Mesendoderm (in vitro differentiated cells): ENCODE results near the gene AGAP3.

Experiments used
- DNase-seq: peaks from one replicate; pipeline ENCODE4 v3.0.0; 2013
- H2AK5ac ChIP-seq: 2 replicates; pipeline ENCODE4 v1.6.1; 2013; ENCODE audit warnings: low read length, inconsistent platforms
- H2BK120ac ChIP-seq: 2 replicates; pipeline ENCODE4 v1.6.1; 2013; ENCODE audit warnings: low read depth, mild to moderate bottlenecking, low read length, moderate library complexity, mixed read lengths
- H2BK15ac ChIP-seq: replicated peaks from 2 replicates; pipeline ENCODE4 v1.6.1; 2013; ENCODE audit warnings: low read depth, mild to moderate bottlenecking, moderate library complexity
- H2BK5ac ChIP-seq: 2 replicates; pipeline ENCODE4 v1.6.1; 2013; ENCODE audit warnings: low read length, inconsistent platforms
- H3K18ac ChIP-seq: 2 replicates; pipeline ENCODE4 v1.6.1; 2013; ENCODE audit warnings: mild to moderate bottlenecking, low read length, mixed read lengths
- H3K23ac ChIP-seq: one replicate; pipeline ENCODE4 v1.6.1; 2013; ENCODE audit warnings: low read length
- H3K27ac ChIP-seq: 2 replicates; pipeline ENCODE4 v1.5.1; 2013; ENCODE audit warnings: low read depth, mild to moderate bottlenecking, inconsistent platforms, low read length, moderate library complexity
- H3K27me3 ChIP-seq: 2 replicates; pipeline ENCODE4 v1.6.1; 2013; ENCODE audit warnings: low read length, control low read depth, mild to moderate bottlenecking, inconsistent platforms; ENCODE audit not compliant: insufficient read depth, poor library complexity
- H3K36me3 ChIP-seq: 2 replicates; pipeline ENCODE4 v1.6.1; 2013; ENCODE audit warnings: low read length, inconsistent platforms; ENCODE audit not compliant: control insufficient read depth, insufficient read depth
- H3K4ac ChIP-seq: one replicate; pipeline ENCODE4 v1.6.1; 2013; ENCODE audit warnings: low read depth, mild to moderate bottlenecking, low read length, moderate library complexity
- H3K4me1 ChIP-seq: 2 replicates; pipeline ENCODE4 v1.6.1; 2013; ENCODE audit warnings: low read depth, low read length, inconsistent platforms; ENCODE audit not compliant: control insufficient read depth
- H3K4me2 ChIP-seq: 2 replicates; pipeline ENCODE4 v1.6.1; 2013; ENCODE audit warnings: low read length
- H3K4me3 ChIP-seq: 2 replicates; pipeline ENCODE4 v1.5.1; 2013; ENCODE audit warnings: mild to moderate bottlenecking, low read length
- H3K56ac ChIP-seq: one replicate; pipeline ENCODE4 v1.6.1; 2013; ENCODE audit warnings: low read length
- H3K79me1 ChIP-seq: 2 replicates; pipeline ENCODE4 v1.6.1; 2013; ENCODE audit warnings: low read length, inconsistent platforms
- H3K79me2 ChIP-seq: 2 replicates; pipeline ENCODE4 v1.6.1; 2013; ENCODE audit warnings: mild to moderate bottlenecking, low read length; ENCODE audit not compliant: control insufficient read depth, insufficient read depth
- H3K9ac ChIP-seq: 2 replicates; pipeline ENCODE4 v1.6.1; 2013; ENCODE audit warnings: low read length, inconsistent platforms
- H4K5ac ChIP-seq: one replicate; pipeline ENCODE4 v1.6.1; 2013; ENCODE audit warnings: low read length
- H4K8ac ChIP-seq: one replicate; pipeline ENCODE4 v1.6.1; 2013; ENCODE audit warnings: low read depth, mild to moderate bottlenecking, control low read depth, low read length, moderate library complexity
- WGBS: extraction: QIAGEN DNeasy Blood & Tissue Kit; methylation state at CpG from one replicate; pipeline ENCODE4 v1.1.7; 2013; ENCODE audit warnings: low lambda C conversion rate, missing lambda C conversion rate; ENCODE audit not compliant: insufficient coverage; ENCODE audit errors: extremely low coverage; 5-methylcytosine and 5-hydroxymethylcytosine counted together

AGAP3 gene

GRCh38 chr7:151141311-151141854 lies 55.1 kb downstream of the AGAP3 start:
- H4K8ac ChIP-seq = no peak overlapping the region
- no peak overlapping the region for H3K56ac ChIP-seq
- H3K79me2 ChIP-seq = no peaks in the 10 kb centered on the region
- H3K36me3 ChIP-seq = no peaks in the 10 kb centered on the region
- H4K5ac ChIP-seq = no peak overlapping the region
- no peak overlapping the region for H3K18ac ChIP-seq
- H3K79me1 ChIP-seq = no peaks in the 10 kb centered on the region
- no peak overlapping the region for H3K23ac ChIP-seq
- no peak overlapping the region for H3K9ac ChIP-seq
- no peak overlapping the region for H2AK5ac ChIP-seq
- no peak overlapping the region for H3K4me2 ChIP-seq
- H3K4me1 ChIP-seq = peaks cover 17% of the 10 kb centered on the region
- no peak overlapping the region for H2BK15ac ChIP-seq
- H3K27ac ChIP-seq = no peak overlapping the region
- no peak overlapping the region for H3K4ac ChIP-seq
- DNase-seq = no peak
- no peak overlapping the region for H2BK5ac ChIP-seq
- H3K4me3 ChIP-seq = no peak overlapping the region
- no peak overlapping the region for H2BK120ac ChIP-seq
- WGBS = no CpG with 5 or more reads among the region's 9 CpGs
- no peaks in the 10 kb centered on the region for H3K27me3 ChIP-seq

DNA sequence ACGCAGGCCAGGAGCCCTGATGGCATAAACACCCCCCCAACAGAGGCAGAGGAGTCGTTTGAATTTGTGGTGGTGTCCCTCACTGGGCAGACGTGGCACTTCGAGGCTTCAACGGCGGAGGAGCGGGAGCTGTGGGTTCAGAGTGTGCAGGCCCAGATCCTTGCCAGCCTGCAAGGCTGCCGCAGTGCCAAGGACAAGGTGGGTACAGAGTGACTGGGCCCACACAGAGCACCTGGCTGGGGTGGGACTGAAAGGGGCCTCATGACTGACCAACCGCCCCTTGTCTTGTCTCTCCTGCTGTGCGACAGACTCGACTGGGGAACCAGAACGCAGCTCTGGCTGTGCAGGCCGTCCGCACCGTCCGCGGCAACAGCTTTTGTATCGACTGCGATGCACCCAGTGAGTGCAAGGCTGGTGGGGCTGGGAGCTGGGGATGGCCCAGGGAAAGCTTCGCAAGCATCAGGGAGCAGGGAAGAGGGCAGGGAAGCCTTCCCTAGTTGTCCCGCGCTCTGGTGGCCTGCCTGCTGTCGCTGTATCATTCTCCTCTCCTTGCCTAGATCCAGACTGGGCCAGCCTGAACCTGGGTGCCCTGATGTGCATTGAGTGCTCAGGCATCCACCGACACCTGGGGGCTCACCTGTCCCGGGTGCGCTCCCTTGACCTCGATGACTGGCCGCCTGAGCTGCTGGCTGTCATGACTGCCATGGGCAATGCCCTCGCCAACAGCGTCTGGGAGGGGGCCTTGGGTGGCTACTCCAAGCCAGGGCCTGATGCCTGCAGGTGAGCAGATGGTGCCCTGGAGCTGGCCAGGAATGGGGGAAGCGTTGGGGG lies 55.8 kb downstream of the AGAP3 start:
- H3K56ac ChIP-seq = no peak overlapping the region
- H3K36me3 ChIP-seq = no peaks in the 10 kb centered on the region
- WGBS = no CpG with 5 or more reads among the region's 31 CpGs
- H3K4me3 ChIP-seq = no peak overlapping the region
- no peak overlapping the region for H2BK5ac ChIP-seq
- H3K4me1 ChIP-seq = peaks cover 13% of the 10 kb centered on the region
- H4K8ac ChIP-seq = no peak overlapping the region
- H3K27me3 ChIP-seq = no peaks in the 10 kb centered on the region
- no peak overlapping the region for H3K18ac ChIP-seq
- H3K27ac ChIP-seq = no peak overlapping the region
- H3K4ac ChIP-seq = no peak overlapping the region
- H3K79me2 ChIP-seq = no peaks in the 10 kb centered on the region
- no peak overlapping the region for H2BK120ac ChIP-seq
- H3K4me2 ChIP-seq = no peak overlapping the region
- H3K9ac ChIP-seq = no peak overlapping the region
- H2BK15ac ChIP-seq = no peak overlapping the region
- no peak for DNase-seq
- no peak overlapping the region for H3K23ac ChIP-seq
- no peaks in the 10 kb centered on the region for H3K79me1 ChIP-seq
- no peak overlapping the region for H4K5ac ChIP-seq
- no peak overlapping the region for H2AK5ac ChIP-seq

DNA sequence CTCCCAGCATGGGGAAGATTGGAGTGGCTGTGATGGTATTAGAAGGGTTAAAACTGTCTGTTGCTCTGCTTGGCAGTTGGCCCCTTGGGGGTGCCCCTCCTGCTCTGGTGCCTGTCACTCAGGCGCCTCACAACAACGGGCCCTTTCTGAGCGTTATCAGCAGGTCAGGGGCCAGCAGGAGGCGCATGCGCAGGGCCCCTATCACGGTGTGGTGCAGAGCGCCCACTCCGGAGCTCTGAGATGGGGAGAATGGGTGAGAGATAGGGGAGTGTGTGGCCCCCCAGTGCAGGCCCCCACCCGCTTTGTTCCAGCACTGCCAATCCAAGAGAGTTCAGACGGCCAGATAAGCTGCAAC lies 56.4 kb downstream of the AGAP3 start:
- Histone ChIP-seq H2BK5ac (no peak overlapping the region), H3K23ac (no peak overlapping the region), H3K4me3 (no peak overlapping the region), H3K18ac (no peak overlapping the region), H3K27me3 (no peaks in the 10 kb centered on the region), H3K36me3 (no peaks in the 10 kb centered on the region), H3K9ac (no peak overlapping the region), H3K4ac (no peak overlapping the region), H4K8ac (no peak overlapping the region), H2BK120ac (no peak overlapping the region), H3K27ac (no peak overlapping the region), H3K4me1 (peaks cover 9% of the 10 kb centered on the region), H3K4me2 (no peak overlapping the region), H4K5ac (no peak overlapping the region), H3K56ac (no peak overlapping the region), H2BK15ac (no peak overlapping the region), H3K79me1 (no peaks in the 10 kb centered on the region), H3K79me2 (no peaks in the 10 kb centered on the region), H2AK5ac (no peak overlapping the region)
- DNase-seq = no peak
- no CpG with 5 or more reads among the region's 10 CpGs for WGBS

GRCh38 chr7:151143261-151144015 lies 57.2 kb downstream of the AGAP3 start:
- no peaks in the 10 kb centered on the region for H3K27me3 ChIP-seq
- H3K18ac ChIP-seq = no peak overlapping the region
- no peaks in the 10 kb centered on the region for H3K36me3 ChIP-seq
- H3K27ac ChIP-seq = no peak overlapping the region
- no peak overlapping the region for H3K4ac ChIP-seq
- H2BK120ac ChIP-seq = no peak overlapping the region
- WGBS = no CpG with 5 or more reads among the region's 25 CpGs
- H4K5ac ChIP-seq = no peak overlapping the region
- no peak overlapping the region for H3K9ac ChIP-seq
- H3K79me2 ChIP-seq = no peaks in the 10 kb centered on the region
- H3K4me3 ChIP-seq = no peak overlapping the region
- no peak for DNase-seq
- H3K56ac ChIP-seq = no peak overlapping the region
- no peaks in the 10 kb centered on the region for H3K79me1 ChIP-seq
- H3K23ac ChIP-seq = no peak overlapping the region
- peaks cover 6% of the 10 kb centered on the region for H3K4me1 ChIP-seq
- H3K4me2 ChIP-seq = no peak overlapping the region
- no peak overlapping the region for H4K8ac ChIP-seq
- H2AK5ac ChIP-seq = no peak overlapping the region
- no peak overlapping the region for H2BK15ac ChIP-seq
- no peak overlapping the region for H2BK5ac ChIP-seq

GRCh38 chr7:151144387-151144786 lies 58.1 kb downstream of the AGAP3 start:
- Histone ChIP-seq H2AK5ac (no peak overlapping the region), H2BK120ac (no peak overlapping the region), H3K4ac (no peak overlapping the region), H3K9ac (no peak overlapping the region), H3K79me2 (no peaks in the 10 kb centered on the region), H2BK15ac (no peak overlapping the region), H3K27me3 (no peaks in the 10 kb centered on the region), H4K8ac (no peak overlapping the region), H3K79me1 (no peaks in the 10 kb centered on the region), H3K4me3 (no peak overlapping the region), H3K4me2 (no peak overlapping the region), H4K5ac (no peak overlapping the region), H3K23ac (no peak overlapping the region), H3K27ac (no peak overlapping the region), H3K4me1 (no peaks in the 10 kb centered on the region), H3K36me3 (no peaks in the 10 kb centered on the region), H2BK5ac (no peak overlapping the region), H3K18ac (no peak overlapping the region), H3K56ac (no peak overlapping the region)
- WGBS = no CpG with 5 or more reads among the region's 7 CpGs
- no peak for DNase-seq
